HEK293T (cell line): ENCODE measurements around the gene SLMAP.

Source experiments
- CTCF ChIA-PET: fragments of 350-600 bp; formaldehyde crosslinking; extraction: SDS; loops from one replicate; lab custom pipeline; 2021; ENCODE audit warnings: antibody characterized with exemption, inconsistent platforms; lab: Yijun Ruan, JAX
- POLR2A ChIA-PET: fragments of 350-600 bp; formaldehyde crosslinking; extraction: SDS; loops from one replicate; lab custom pipeline; 2020; ENCODE audit warnings: antibody characterized with exemption, inconsistent platforms; lab: Yijun Ruan, JAX
- DNase-seq: peaks from one replicate; pipeline ENCODE4 v3.0.0; 2012; ENCODE audit warnings: mixed read lengths; ENCODE audit errors: extremely low spot score
- ARNT ChIP-seq: fragments of 450-650 bp; IDR thresholded peaks from 2 replicates; pipeline ENCODE4 v1.6.1; 2017; ENCODE audit warnings: mild to moderate bottlenecking
- BHLHE40 ChIP-seq: fragments of 450-650 bp; IDR thresholded peaks from 2 replicates; pipeline ENCODE4 v1.6.1; 2016; ENCODE audit warnings: mild to moderate bottlenecking, moderate library complexity, borderline replicate concordance
- CTBP1 ChIP-seq: fragments of 450-650 bp; IDR thresholded peaks from 2 replicates; pipeline ENCODE4 v1.6.1; 2016; ENCODE audit warnings: borderline replicate concordance
- ELF4 ChIP-seq: fragments of 450-650 bp; IDR thresholded peaks from 2 replicates; pipeline ENCODE4 v1.6.1; 2017; ENCODE audit warnings: antibody characterized with exemption
- FOXA1 ChIP-seq: fragments of 450-650 bp; IDR thresholded peaks from 2 replicates; pipeline ENCODE4 v1.6.1; 2016; ENCODE audit warnings: mild to moderate bottlenecking
- FOXK2 ChIP-seq: fragments of 450-650 bp; IDR thresholded peaks from 2 replicates; pipeline ENCODE4 v1.6.1; 2016; ENCODE audit warnings: mild to moderate bottlenecking
- FOXM1 ChIP-seq: fragments of 450-650 bp; IDR thresholded peaks from 2 replicates; pipeline ENCODE4 v1.6.1; 2017; ENCODE audit warnings: mild to moderate bottlenecking, borderline replicate concordance
- HDGF ChIP-seq: fragments of 450-650 bp; IDR thresholded peaks from 2 replicates; pipeline ENCODE4 v1.6.1; 2017; ENCODE audit warnings: antibody characterized with exemption, borderline replicate concordance
- L3MBTL2 ChIP-seq: fragments of 450-650 bp; conservative IDR thresholded peaks from 2 replicates; pipeline ENCODE4 v1.6.1; 2016; ENCODE audit warnings: mild to moderate bottlenecking
- LEF1 ChIP-seq: fragments of 450-650 bp; IDR thresholded peaks from 2 replicates; pipeline ENCODE4 v1.6.1; 2017; ENCODE audit warnings: mild to moderate bottlenecking, borderline replicate concordance
- NFRKB ChIP-seq: fragments of 450-650 bp; IDR thresholded peaks from 2 replicates; pipeline ENCODE4 v1.6.1; 2016; ENCODE audit warnings: mild to moderate bottlenecking, moderate library complexity
- PKNOX1 ChIP-seq: fragments of 450-650 bp; IDR thresholded peaks from 2 replicates; pipeline ENCODE4 v1.6.1; 2016
- SP1 ChIP-seq: fragments of 450-650 bp; IDR thresholded peaks from 2 replicates; pipeline ENCODE4 v1.6.1; 2017
- SUZ12 ChIP-seq: fragments of 450-650 bp; IDR thresholded peaks from 2 replicates; pipeline ENCODE4 v1.6.1; 2016; ENCODE audit warnings: mild to moderate bottlenecking
- TARDBP ChIP-seq: fragments of 450-650 bp; IDR thresholded peaks from 2 replicates; pipeline ENCODE4 v1.6.1; 2016
- ZNF384 ChIP-seq: fragments of 450-650 bp; IDR thresholded peaks from 2 replicates; pipeline ENCODE4 v1.6.1; 2016

The SLMAP gene

DNA sequence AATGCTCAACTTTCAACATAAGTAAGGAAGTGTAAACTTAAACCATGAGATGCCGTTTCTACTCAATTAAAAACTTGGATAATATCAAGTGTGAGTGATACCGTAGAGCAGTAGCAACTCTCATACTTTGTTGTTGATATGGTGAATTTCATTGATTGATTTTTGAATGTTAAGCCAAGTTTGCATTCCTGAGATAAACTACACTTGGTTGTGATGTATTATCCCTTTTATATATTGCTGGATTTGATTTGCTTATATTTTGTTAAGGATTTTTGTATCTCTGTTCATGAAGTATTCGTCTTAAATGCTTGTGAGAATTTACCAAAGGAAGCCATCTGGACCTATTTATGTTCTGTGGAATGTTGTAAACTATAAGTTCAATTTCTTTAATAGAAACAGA, 21.7 kb downstream of the SLMAP start:
- no peak for TF ChIP-seq BHLHE40
- ChIA-PET CTCF (no interaction called here), POLR2A (no interaction called here)
- no peak for DNase-seq

DNA sequence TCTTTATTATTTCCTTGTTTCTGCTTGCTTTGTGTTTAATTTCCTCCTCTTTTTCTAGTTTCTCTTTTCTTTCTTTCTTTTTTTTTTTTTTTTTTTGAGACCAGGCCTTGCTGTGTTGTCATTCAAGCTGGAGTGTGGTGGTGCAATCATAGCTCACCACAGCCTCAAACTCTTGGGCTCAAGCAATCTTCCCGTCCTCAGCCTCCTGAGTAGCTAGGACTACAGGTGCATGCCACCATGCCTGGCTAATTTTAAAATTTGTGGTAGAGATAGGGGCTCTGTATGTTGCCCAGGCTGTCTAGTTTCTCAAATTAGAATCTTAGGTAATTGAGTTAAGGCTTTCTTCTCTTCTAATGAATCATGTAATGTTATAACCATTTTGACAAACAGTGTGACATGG, 22.4 kb downstream of the SLMAP start:
- ChIA-PET POLR2A (no interaction called here), CTCF (no interaction called here)
- no peak for DNase-seq
- no peak for TF ChIP-seq FOXM1
- no peak for TF ChIP-seq CTBP1
- no peak for TF ChIP-seq ZNF384
- TF ChIP-seq NFRKB, result no peak
- TF ChIP-seq SP1, result no peak
- no peak for TF ChIP-seq PKNOX1
- no peak for TF ChIP-seq TARDBP
- TF ChIP-seq FOXA1, result no peak
- no peak for TF ChIP-seq HDGF
- TF ChIP-seq ARNT, result no peak
- no peak for TF ChIP-seq FOXK2
- TF ChIP-seq SUZ12, result no peak
- TF ChIP-seq L3MBTL2, result no peak
- no peak for TF ChIP-seq LEF1

GRCh38 chr3:57779666-57780065, 23.6 kb downstream of the SLMAP start:
- TF ChIP-seq HDGF (no peak), LEF1 (no peak), FOXA1 (no peak), CTBP1 (no peak), BHLHE40 (no peak), FOXK2 (no peak), PKNOX1 (no peak), NFRKB (no peak), TARDBP (no peak)
- CTCF ChIA-PET, result no interaction called here

GRCh38 chr3:57783186-57784088, 27.3 kb downstream of the SLMAP start:
- TF ChIP-seq BHLHE40 (no peak), TARDBP (no peak), ARNT (no peak), NFRKB (no peak), L3MBTL2 (no peak), SP1 (no peak), HDGF (no peak), PKNOX1 (no peak), SUZ12 (no peak), ELF4 (no peak)
- no peak for DNase-seq
- ChIA-PET CTCF (no interaction called here), POLR2A (no interaction called here)

More at GRCh38 chr3:57779666-57780065, 23.6 kb downstream of the SLMAP start:
- no peak for DNase-seq
- POLR2A ChIA-PET, result interaction anchor here (1.1 kb wide), 1 partner anchor 47 kb away, joined by 4 read pairs; no protein-coding TSS in a partner anchor

DNA sequence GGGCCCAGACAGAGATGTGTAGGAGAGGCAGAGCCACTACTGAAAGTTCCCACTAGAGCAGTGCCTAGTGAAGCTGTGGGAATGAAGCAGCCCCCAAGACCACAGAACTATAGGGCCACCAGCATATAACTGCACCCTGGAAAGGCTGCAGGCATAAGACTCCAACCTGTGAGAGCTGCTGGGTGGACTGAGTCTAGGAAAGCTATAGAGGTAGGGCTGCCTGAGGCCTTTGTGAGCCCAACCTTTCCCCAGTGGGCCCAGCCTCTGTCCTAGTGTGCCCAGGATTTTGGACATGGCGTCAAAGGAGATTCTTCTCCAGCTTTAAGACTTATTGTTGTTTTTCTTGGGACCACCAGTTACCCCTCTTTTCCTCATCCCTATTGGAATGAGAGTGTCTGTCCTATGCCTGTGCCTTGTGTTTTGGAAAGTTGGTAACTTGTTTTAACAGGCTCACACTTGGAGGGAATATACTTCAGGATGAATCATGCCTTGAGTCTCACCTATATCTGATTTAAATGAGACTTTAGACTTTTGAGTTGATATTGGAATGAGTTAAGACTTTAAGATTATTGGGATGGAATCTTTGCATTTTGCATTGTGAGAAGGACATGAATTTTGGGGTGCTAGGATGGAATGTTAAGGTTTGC, 28.1 kb downstream of the SLMAP start:
- DNase-seq, result no peak
- CTCF ChIA-PET, result no interaction called here
- POLR2A ChIA-PET, result no interaction called here
- TF ChIP-seq ELF4 (no peak), ZNF384 (no peak), SP1 (no peak), NFRKB (no peak), LEF1 (no peak)

DNA sequence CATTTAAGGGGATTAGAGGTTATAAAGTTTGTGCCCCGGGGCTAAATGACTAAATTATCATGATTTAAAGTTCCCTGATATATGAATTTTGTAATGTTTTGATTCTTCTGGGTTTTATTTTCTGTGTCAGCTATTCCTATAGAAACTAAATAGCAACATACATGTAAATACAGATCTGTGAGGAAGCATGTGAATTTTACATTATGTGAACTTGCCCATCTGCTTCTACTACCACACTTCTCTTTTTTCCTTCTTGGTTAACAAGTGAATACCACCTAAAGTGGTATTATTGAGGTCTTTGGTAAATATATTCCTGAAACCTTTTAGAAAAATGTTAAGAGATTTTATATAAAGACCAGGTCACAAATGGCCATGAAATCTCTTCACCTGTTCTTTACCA, 29.3 kb downstream of the SLMAP start:
- ChIA-PET CTCF (no interaction called here), POLR2A (no interaction called here)
- TF ChIP-seq L3MBTL2 (no peak), ARNT (no peak), TARDBP (no peak), HDGF (no peak), FOXA1 (no peak), SP1 (no peak)

More for the DNA sequence above, 29.3 kb downstream of the SLMAP start:
- no peak for DNase-seq
